ENCODE measurements around the gene ITPR2. TPM values are rescaled to one million over a fixed set of nuclear protein-coding genes. Genes with fewer than 3 reads are reported as not detected.

Gene ITPR2
- polyA plus RNA-seq, 2 of the 4 experiments (the other 2 are of a cell fraction): 3.1 to 8.1 TPM

- no peak for DNase-seq (ENCODE audit: low read depth in 1 of 2, low spot score in 1 of 2)
- 50% methylated on average over 7 of the region's 7 CpGs for WGBS (ENCODE audit: missing lambda C conversion rate)
Measured at GRCh38 chr12:26874501-26875296, 41.7 kb upstream of the ITPR2 start.

GRCh38 chr12:26872625-26873024 is 39.6 kb upstream of the ITPR2 start:
- POLR2A ChIA-PET: no interaction called here
- H3K4me1 ChIP-seq: peaks cover 12% of the 10 kb centered on the region; the same call in 2 of the 3 replicates
- no peaks in the 10 kb centered on the region for H3K9me3 ChIP-seq
- H3K4me3 ChIP-seq: no peak overlapping the region
- WGBS (ENCODE audit: missing lambda C conversion rate): 83% methylated on average over 1 of the region's 1 CpG
- no peak overlapping the region for H3K27ac ChIP-seq
- CTCF ChIA-PET: interaction anchor here (6.1 kb wide), 1 partner anchor 13 kb away, joined by 46 read pairs; no protein-coding TSS in a partner anchor
- ATAC-seq (no peak), FAIRE-seq (no peak), DNase-seq (ENCODE audit: low read depth in 1 of 2, low spot score in 1 of 2) (no peak)
- TF ChIP-seq MYC (IDR thresholded peaks at IDR 0.05; ENCODE audit: borderline replicate concordance, low read length) (no peak), E2F6 (IDR thresholded peaks at IDR 0.05; ENCODE audit: borderline replicate concordance, low read depth) (no peak), NR3C1 (IDR thresholded peaks at IDR 0.05) (no peak), HOXB5 (CRISPR knock-in tag; IDR thresholded peaks at IDR 0.05) (no peak), BHLHE40 (IDR thresholded peaks at IDR 0.05; ENCODE audit: low read depth, low read length) (no peak)
- no peak overlapping the region for H3K4me2 ChIP-seq

More at GRCh38 chr12:26874501-26875296, 41.7 kb upstream of the ITPR2 start:
- no peak overlapping the region for H3K4me2 ChIP-seq
- H3K4me1 ChIP-seq: peaks cover 12% of the 10 kb centered on the region; the same call in 2 of the 3 replicates
- H3K9me3 ChIP-seq: no peaks in the 10 kb centered on the region
- no peak for FAIRE-seq
- CTCF ChIA-PET: interaction anchor here (1.2 to 3.4 kb wide), 3 partner anchors 11 to 22 kb away, joined by 3 to 39 read pairs (median 6); no protein-coding TSS in a partner anchor
- TF ChIP-seq MYC (IDR thresholded peaks at IDR 0.05; ENCODE audit: borderline replicate concordance, low read length): no peak
- TF ChIP-seq E2F6 (IDR thresholded peaks at IDR 0.05; ENCODE audit: borderline replicate concordance, low read depth): no peak
- no peak for TF ChIP-seq MAX (IDR thresholded peaks at IDR 0.05)
- TF ChIP-seq EHF (CRISPR knock-in tag; IDR thresholded peaks at IDR 0.05): no peak
- no peak for TF ChIP-seq KDM5A (IDR thresholded peaks at IDR 0.05)
- TF ChIP-seq ZNF302 (CRISPR knock-in tag; IDR thresholded peaks at IDR 0.05): no peak
- TF ChIP-seq FOXS1 (CRISPR knock-in tag; IDR thresholded peaks at IDR 0.05): no peak
- no peak for TF ChIP-seq PHF8 (IDR thresholded peaks at IDR 0.05; ENCODE audit: borderline replicate concordance, low read depth)
- TF ChIP-seq REST (IDR thresholded peaks at IDR 0.05): no peak
- TF ChIP-seq HES2 (IDR thresholded peaks at IDR 0.05): no peak
- no peak for TF ChIP-seq POLR2AphosphoS2 (conservative IDR thresholded peaks at IDR 0.05; ENCODE audit: low read length)
- TF ChIP-seq CEBPB (IDR thresholded peaks at IDR 0.05): no peak
- no peak for TF ChIP-seq NPAS2 (CRISPR knock-in tag; IDR thresholded peaks at IDR 0.05; ENCODE audit: borderline replicate concordance)
- no peak for TF ChIP-seq POLR2A (IDR thresholded peaks at IDR 0.05; ENCODE audit: low read length)
- H3K4me3 ChIP-seq: no peak overlapping the region
- no peak for ATAC-seq
- no peak overlapping the region for H3K27ac ChIP-seq
- POLR2A ChIA-PET: no interaction called here

Data from A549 (cell line).